Dedifferentiated amniotic fluid mesenchymal stem cell (primary cell): ENCODE measurements around the gene CHRNB1.

Source experiments
- DNase-seq: peaks from one replicate; pipeline ENCODE4 v3.0.0-alpha.2; 2016; ENCODE audit errors: extremely low spot score

Gene CHRNB1

DNA sequence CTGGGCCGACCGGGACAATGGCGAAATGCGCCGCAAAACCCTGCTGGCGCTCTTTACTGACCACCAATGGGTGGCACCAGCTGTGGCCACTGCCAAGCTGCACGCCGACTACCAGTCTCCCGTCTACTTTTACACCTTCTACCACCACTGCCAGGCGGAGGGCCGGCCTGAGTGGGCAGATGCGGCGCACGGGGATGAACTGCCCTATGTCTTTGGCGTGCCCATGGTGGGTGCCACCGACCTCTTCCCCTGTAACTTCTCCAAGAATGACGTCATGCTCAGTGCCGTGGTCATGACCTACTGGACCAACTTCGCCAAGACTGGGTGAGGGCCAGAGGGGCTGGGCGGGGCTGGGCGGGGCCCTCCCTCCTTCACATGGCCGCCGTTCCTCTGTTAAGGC lies 29.1 kb upstream of the CHRNB1 start:
- DNase-seq, result no peak

DNA sequence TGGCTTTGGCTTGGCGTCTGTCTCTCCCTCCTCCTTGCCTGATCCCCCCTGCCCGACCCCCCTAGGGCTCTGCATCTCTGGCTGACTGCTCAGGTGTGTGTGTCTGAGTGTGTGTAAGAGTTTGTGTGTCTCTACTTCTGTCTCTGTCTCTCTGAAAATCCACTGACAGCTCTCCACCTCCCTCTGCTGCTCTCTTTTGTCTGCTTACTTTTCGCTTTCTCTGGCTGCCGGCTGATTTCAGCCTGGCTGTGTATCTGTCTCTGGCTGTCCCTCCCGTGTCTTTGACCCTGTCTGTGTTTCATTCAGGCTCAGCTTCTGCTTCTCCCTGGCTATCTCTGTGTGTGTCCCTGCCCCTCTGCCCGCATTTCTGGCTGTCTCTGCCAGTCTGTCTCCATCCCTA lies 28.5 kb upstream of the CHRNB1 start:
- DNase-seq, result no peak

- DNase-seq, result no peak
Measured at GRCh38 chr17:7417056-7417655, 27.7 kb upstream of the CHRNB1 start.

DNA sequence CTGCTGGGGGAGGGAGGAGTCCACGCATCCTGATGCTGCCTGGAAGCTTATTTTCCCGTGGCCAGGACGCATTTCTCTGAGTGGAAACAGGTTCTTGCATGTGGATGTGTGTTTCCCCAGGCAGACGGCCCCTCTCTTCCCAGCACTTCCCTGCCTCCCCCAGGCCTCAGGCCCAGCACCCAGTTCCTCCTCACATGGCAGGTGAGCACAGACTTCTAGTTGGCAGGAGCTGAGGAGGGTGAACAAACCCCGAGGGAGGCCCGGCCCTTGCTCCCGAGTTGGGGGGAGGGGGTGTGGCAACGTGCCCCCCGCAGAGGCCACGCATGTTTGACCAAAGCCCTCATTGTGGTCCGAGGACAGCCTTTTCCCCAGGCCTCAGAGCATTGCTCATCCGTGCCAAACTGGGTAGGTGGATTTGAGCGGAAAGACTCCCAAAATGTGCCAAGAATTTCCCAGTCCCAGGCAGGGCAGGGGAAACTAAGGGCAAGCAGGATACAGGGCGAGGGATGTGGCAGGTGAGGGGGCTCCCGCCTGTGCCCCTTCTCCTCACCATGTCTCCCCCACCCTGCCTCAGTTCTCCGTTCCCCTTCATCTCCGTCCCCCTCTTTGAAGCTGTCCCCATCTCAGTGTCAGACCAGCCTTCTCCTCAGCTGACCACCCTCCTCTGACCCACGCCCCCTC lies 26.2 kb upstream of the CHRNB1 start:
- DNase-seq, result no peak

- DNase-seq, result no peak
Measured at GRCh38 chr17:7419819-7420610, 24.8 kb upstream of the CHRNB1 start, which contains the start of gene SPEM1. TSS of gene SPEM1 (plus strand) at chr17:7420324. CDS start at chr17:7420385, 61 bp downstream.

- no peak for DNase-seq
Measured at GRCh38 chr17:7421186-7421585, 23.7 kb upstream of the CHRNB1 start.

DNA sequence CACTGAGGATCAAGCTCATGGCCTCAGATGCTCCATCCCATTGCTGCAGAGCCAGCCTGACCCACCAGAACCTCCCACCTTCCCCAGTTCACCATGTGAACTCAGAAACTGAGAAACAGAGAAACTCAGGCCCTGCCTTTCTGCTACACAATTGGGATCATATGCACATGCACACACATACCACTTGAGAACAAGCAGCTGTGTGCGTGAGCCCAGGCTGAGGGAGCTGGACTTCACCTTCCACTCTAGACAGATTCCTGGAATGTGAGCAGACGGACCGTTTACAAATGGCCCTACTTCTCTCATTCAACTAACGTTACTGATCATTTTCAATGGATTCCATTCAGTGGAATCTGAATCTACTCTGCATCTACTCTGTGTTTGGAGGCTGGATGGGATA lies 21.2 kb upstream of the CHRNB1 start:
- no peak for DNase-seq

GRCh38 chr17:7425316-7425715 lies 19.5 kb upstream of the CHRNB1 start, which contains the start of gene SPEM2:
TSS of gene SPEM2 (plus strand) at chr17:7425616. CDS start at chr17:7425689, 73 bp downstream.
- DNase-seq, result no peak

- no peak for DNase-seq
Measured at GRCh38 chr17:7425756-7426155, 19.1 kb upstream of the CHRNB1 start.

- DNase-seq, result no peak
Measured at GRCh38 chr17:7426203-7426863, 18.5 kb upstream of the CHRNB1 start.

DNA sequence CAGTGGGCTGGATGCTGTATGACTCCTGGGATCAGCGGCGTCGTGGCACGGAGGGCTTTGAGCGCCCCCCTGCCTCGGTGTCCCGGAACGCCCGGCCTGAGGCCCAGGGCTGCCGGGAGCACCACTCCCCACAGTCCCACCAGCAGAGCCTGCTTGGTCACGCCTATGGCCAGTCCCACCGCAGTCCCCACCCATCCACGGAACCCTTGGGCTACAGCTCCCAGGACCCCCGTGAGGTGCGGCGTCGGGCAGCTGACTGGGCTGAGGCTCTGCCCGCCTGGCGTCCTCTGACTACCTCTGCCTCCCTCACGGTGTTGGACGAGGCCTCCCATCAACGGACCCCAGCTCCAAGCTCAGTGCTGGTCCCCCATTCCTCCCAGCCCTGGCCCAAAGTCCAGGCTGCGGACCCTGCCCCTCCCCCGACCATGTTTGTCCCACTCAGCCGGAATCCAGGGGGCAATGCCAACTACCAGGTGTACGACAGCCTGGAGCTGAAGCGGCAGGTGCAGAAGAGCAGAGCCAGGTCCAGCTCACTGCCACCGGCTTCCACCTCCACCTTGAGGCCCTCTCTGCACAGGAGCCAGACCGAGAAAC lies 17.9 kb upstream of the CHRNB1 start:
- no peak for DNase-seq

DNA sequence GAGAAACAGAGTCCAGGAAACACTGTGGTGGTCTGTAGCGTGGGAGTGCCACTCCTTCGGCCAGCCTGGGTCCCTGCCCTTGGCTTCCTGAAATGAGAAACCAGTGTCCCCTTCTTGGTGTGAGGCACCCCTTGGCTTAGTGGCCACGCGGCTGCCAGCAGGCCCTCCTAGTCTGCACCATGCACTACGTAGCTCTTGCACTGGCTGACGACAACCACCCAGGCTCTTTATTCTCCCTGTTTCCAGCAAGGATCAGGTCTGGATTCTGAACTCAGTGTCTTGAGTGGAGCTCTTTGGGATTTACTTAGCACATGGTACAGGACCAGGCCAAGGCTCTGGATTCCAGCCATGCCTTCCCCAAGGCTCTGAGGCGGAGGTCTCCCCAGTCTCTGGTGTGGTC lies 17.3 kb upstream of the CHRNB1 start:
- DNase-seq, result no peak

GRCh38 chr17:7428557-7428956 lies 16.3 kb upstream of the CHRNB1 start, which contains the start of gene SPEM3:
TSS of gene SPEM3 (plus strand) at chr17:7428857. CDS start at chr17:7428903, 46 bp downstream.
- no peak for DNase-seq

GRCh38 chr17:7429722-7430121 lies 15.1 kb upstream of the CHRNB1 start:
- DNase-seq, result no peak

- no peak for DNase-seq
Measured at GRCh38 chr17:7431231-7431630, 13.6 kb upstream of the CHRNB1 start.

DNA sequence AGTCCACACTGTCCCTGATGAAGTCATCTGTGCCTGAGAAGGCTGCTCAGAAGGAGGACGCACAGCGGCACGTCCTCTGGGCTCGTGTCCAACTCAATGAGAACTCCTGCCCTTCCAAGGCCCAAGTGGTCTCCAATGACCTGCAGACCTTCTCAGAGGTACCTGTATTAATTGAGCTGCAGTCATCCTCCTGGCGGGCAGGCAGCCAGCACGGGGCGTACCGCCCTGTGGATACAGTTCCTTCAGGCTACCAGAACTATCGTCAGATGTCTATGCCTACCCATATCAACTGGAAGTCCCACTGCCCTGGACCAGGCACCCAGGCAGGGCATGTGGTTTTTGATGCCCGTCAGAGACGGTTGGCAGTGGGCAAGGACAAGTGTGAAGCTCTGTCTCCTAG lies 12.6 kb upstream of the CHRNB1 start:
- DNase-seq, result no peak

- no peak for DNase-seq
Measured at GRCh38 chr17:7435676-7436555, 8.9 kb upstream of the CHRNB1 start.

DNA sequence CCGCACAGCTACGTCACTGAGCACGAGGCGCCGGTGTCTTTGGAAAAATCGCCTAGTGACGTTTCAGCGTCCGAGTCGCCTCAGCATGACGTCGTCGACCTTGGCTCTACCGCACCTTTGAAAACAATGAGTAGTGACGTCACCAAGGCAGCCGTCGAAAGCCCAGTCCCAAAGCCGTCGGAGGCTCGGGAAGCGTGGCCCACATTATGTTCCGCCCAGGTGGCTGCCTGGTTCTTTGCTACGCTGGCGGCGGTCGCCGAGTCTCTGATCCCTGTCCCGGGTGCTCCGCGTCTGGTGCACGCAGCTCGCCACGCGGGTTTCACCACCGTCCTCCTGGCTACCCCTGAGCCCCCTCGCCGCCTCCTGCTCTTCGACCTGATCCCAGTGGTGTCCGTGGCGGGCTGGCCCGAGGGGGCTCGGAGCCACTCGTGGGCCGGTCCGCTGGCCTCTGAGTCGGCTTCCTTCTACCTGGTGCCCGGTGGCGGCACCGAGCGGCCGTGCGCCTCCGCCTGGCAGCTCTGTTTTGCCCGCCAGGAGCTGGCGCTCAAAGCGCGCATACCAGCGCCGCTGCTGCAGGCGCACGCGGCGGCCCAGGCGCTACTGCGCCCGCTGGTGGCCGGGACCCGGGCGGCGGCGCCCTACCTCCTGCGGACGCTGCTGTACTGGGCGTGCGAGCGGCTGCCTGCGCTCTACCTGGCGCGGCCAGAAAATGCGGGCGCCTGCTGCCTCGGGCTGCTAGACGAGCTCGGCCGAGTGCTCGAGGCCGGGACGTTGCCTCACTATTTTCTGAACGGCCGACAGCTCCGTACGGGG lies 8.1 kb upstream of the CHRNB1 start:
- DNase-seq, result peak; percentile 42

- DNase-seq, result no peak
Measured at GRCh38 chr17:7437369-7437863, 7.4 kb upstream of the CHRNB1 start.
